Mucosa of stomach (tissue), 1 donor: ENCODE results near the gene ITGA5.

Experiments used
- H3K27me3 ChIP-seq: one replicate; pipeline ENCODE4 v1.7.0; 2013; ENCODE audit warnings: mild to moderate bottlenecking, low read length; ENCODE audit not compliant: control insufficient read depth, insufficient read depth
- H3K36me3 ChIP-seq: one replicate; pipeline ENCODE4 v1.7.0; 2013; ENCODE audit warnings: low read length; ENCODE audit not compliant: control insufficient read depth, insufficient read depth
- H3K4me1 ChIP-seq: one replicate; pipeline ENCODE4 v1.7.0; 2013; ENCODE audit warnings: mild to moderate bottlenecking, low read length; ENCODE audit not compliant: control insufficient read depth, insufficient read depth
- H3K4me3 ChIP-seq: one replicate; pipeline ENCODE4 v1.7.0; 2013; ENCODE audit warnings: low read length
- H3K9ac ChIP-seq: one replicate; pipeline ENCODE4 v1.7.0; 2013; ENCODE audit warnings: mild to moderate bottlenecking, low read length, moderate library complexity
- H3K9me3 ChIP-seq: one replicate; pipeline ENCODE4 v1.7.0; 2013; ENCODE audit warnings: mild to moderate bottlenecking, low read length, moderate library complexity; ENCODE audit not compliant: control insufficient read depth
- donor health status: Pancreatic carcinoma.

The ITGA5 gene

GRCh38 chr12:54416687-54417603 lies 2.1 kb downstream of the ITGA5 start:
- Histone ChIP-seq H3K9ac (peak overlapping the region; percentile 78), H3K36me3 (no peaks in the 10 kb centered on the region), H3K27me3 (peaks cover 40% of the 10 kb centered on the region), H3K9me3 (no peaks in the 10 kb centered on the region), H3K4me3 (no peak overlapping the region), H3K4me1 (peaks cover 41% of the 10 kb centered on the region)

GRCh38 chr12:54415221-54415929 lies 3.7 kb downstream of the ITGA5 start:
- Histone ChIP-seq H3K4me3 (no peak overlapping the region), H3K27me3 (peaks cover 27% of the 10 kb centered on the region), H3K36me3 (no peaks in the 10 kb centered on the region), H3K9ac (no peak overlapping the region), H3K4me1 (peaks cover 35% of the 10 kb centered on the region), H3K9me3 (no peaks in the 10 kb centered on the region)

- Histone ChIP-seq H3K4me3 (no peak overlapping the region), H3K36me3 (no peaks in the 10 kb centered on the region), H3K27me3 (peaks cover 9% of the 10 kb centered on the region), H3K4me1 (peaks cover 21% of the 10 kb centered on the region), H3K9me3 (no peaks in the 10 kb centered on the region), H3K9ac (peak overlapping the region; percentile 37)
Observed at GRCh38 chr12:54413284-54414190, 5.5 kb downstream of the ITGA5 start.

- H3K4me3 ChIP-seq: no peak overlapping the region
- H3K36me3 ChIP-seq: no peaks in the 10 kb centered on the region
- H3K9ac ChIP-seq: no peak overlapping the region
- H3K9me3 ChIP-seq: no peaks in the 10 kb centered on the region
- H3K27me3 ChIP-seq: peaks cover 3% of the 10 kb centered on the region
- H3K4me1 ChIP-seq: peaks cover 21% of the 10 kb centered on the region
Observed at GRCh38 chr12:54412786-54413185, 6.3 kb downstream of the ITGA5 start.

- Histone ChIP-seq H3K27me3 (no peaks in the 10 kb centered on the region), H3K36me3 (no peaks in the 10 kb centered on the region), H3K4me1 (peaks cover 21% of the 10 kb centered on the region), H3K4me3 (no peak overlapping the region), H3K9me3 (no peaks in the 10 kb centered on the region), H3K9ac (no peak overlapping the region)
Observed at GRCh38 chr12:54412348-54412747, 6.7 kb downstream of the ITGA5 start.

- H3K4me1 ChIP-seq: peaks cover 21% of the 10 kb centered on the region
- no peaks in the 10 kb centered on the region for H3K36me3 ChIP-seq
- H3K4me3 ChIP-seq: no peak overlapping the region
- H3K9ac ChIP-seq: no peak overlapping the region
- H3K9me3 ChIP-seq: no peaks in the 10 kb centered on the region
- H3K27me3 ChIP-seq: no peaks in the 10 kb centered on the region
Observed at GRCh38 chr12:54411391-54412241, 7.5 kb downstream of the ITGA5 start.

GRCh38 chr12:54409267-54409666 lies 9.8 kb downstream of the ITGA5 start:
- Histone ChIP-seq H3K4me1 (peaks cover 14% of the 10 kb centered on the region), H3K9me3 (no peaks in the 10 kb centered on the region), H3K9ac (no peak overlapping the region), H3K36me3 (no peaks in the 10 kb centered on the region), H3K27me3 (no peaks in the 10 kb centered on the region), H3K4me3 (no peak overlapping the region)

GRCh38 chr12:54407183-54407905 lies 11.7 kb downstream of the ITGA5 start:
- Histone ChIP-seq H3K9me3 (no peaks in the 10 kb centered on the region), H3K27me3 (no peaks in the 10 kb centered on the region), H3K4me3 (no peak overlapping the region), H3K9ac (no peak overlapping the region), H3K36me3 (no peaks in the 10 kb centered on the region), H3K4me1 (peaks cover 7% of the 10 kb centered on the region)

- no peak overlapping the region for H3K9ac ChIP-seq
- H3K4me1 ChIP-seq: no peaks in the 10 kb centered on the region
- no peaks in the 10 kb centered on the region for H3K9me3 ChIP-seq
- H3K4me3 ChIP-seq: no peak overlapping the region
- H3K27me3 ChIP-seq: no peaks in the 10 kb centered on the region
- no peaks in the 10 kb centered on the region for H3K36me3 ChIP-seq
Observed at GRCh38 chr12:54405573-54405972, 13.5 kb downstream of the ITGA5 start.

GRCh38 chr12:54405106-54405505 lies 14.0 kb downstream of the ITGA5 start:
- Histone ChIP-seq H3K4me1 (no peaks in the 10 kb centered on the region), H3K9me3 (no peaks in the 10 kb centered on the region), H3K36me3 (no peaks in the 10 kb centered on the region), H3K4me3 (no peak overlapping the region), H3K9ac (no peak overlapping the region), H3K27me3 (no peaks in the 10 kb centered on the region)
